Stomach (tissue), 9 donors: ENCODE measurements around the gene EIPR1. TPM values are rescaled to one million over a fixed set of nuclear protein-coding genes. Genes with fewer than 3 reads are reported as not detected.

ENCODE experiments used
- DNase-seq, 2 donors: peaks; one replicate each; pipeline versions ENCODE4 v3.0.0 to v3.0.0-alpha.2; 2013 to 2019
- H3K27ac ChIP-seq, 5 donors: fragments of 200-600 bp in 4 of 5; sonication (generic) in 4 of 5; one replicate each; pipeline ENCODE4 v1.5.1; 2013 to 2019; ENCODE audit warnings: mild to moderate bottlenecking in 1 of 5, moderate library complexity in 1 of 5
- H3K27me3 ChIP-seq, 3 donors: fragments of 200-600 bp; sonication (generic); one replicate each; pipeline ENCODE4 v1.5.1; 2017 to 2019; ENCODE audit warnings: mixed run types in 1 of 3
- H3K36me3 ChIP-seq, 4 donors: fragments of 200-600 bp; sonication (generic); 1 replicate in 3 of 4; 2 replicates in 1 of 4; pipeline ENCODE4 v1.5.1; 2016 to 2019
- H3K4me1 ChIP-seq, 4 donors: fragments of 200-600 bp; sonication (generic); one replicate each; pipeline ENCODE4 v1.5.1; 2016 to 2019
- H3K4me3 ChIP-seq, 4 donors: fragments of 200-600 bp; sonication (generic) in 3 of 4; one replicate each; pipeline ENCODE4 v1.5.1; 2016 to 2019; ENCODE audit warnings: mild to moderate bottlenecking in 1 of 4
- H3K9me3 ChIP-seq, 4 donors: fragments of 200-600 bp; sonication (generic); one replicate each; pipeline ENCODE4 v1.5.1; 2016 to 2019
- CTCF ChIP-seq, 7 experiments: fragments of 450-650 bp in 4 of 7; fragments of 200-600 bp in 3 of 7; sonication (generic) in 3 of 7; IDR thresholded peaks; one replicate each; pipeline ENCODE4 v1.5.1; 2016 to 2019; ENCODE audit warnings: antibody characterized with exemption in 7 of 7, control low read depth in 2 of 7, mild to moderate bottlenecking in 1 of 7
- EP300 ChIP-seq: sonication (generic); formaldehyde crosslinking; IDR thresholded peaks from one replicate; pipeline ENCODE4 v1.6.1; 2017; ENCODE audit warnings: antibody characterized with exemption
- POLR2A ChIP-seq, 4 donors: fragments of 450-650 bp; IDR thresholded peaks; one replicate each; pipeline ENCODE4 v1.6.1; 2016; ENCODE audit warnings: antibody characterized with exemption in 4 of 4, control low read depth in 2 of 4, mild to moderate bottlenecking in 1 of 4, moderate library complexity in 1 of 4
- POLR2AphosphoS5 ChIP-seq, 3 donors: sonication (generic); formaldehyde crosslinking; IDR thresholded peaks; one replicate each; pipeline ENCODE4 v1.6.1; 2016; ENCODE audit warnings: antibody characterized with exemption in 3 of 3
- WGBS, 5 donors: extraction: QIAGEN DNeasy Blood & Tissue Kit in 3 of 5; methylation state at CpG; one replicate each; pipeline versions ENCODE4 v1.1.5 to v1.1.7; 2013 to 2018; 5-methylcytosine and 5-hydroxymethylcytosine counted together
- intact Hi-C: fragments of 100-400 bp; cut with DNase I; formaldehyde crosslinking; loops from one replicate; pipeline ENCODE4 v1.15.1; 2023; ENCODE audit warnings: low total_unique reads
- polyA plus RNA-seq, 3 donors: library from polyadenylated mRNA; stranded (reverse); fragments of 200-250 nt; gene quantifications; one replicate each; pipeline ENCODE4 v1.2.3, GENCODE V29; 2013
- total RNA-seq, 5 donors: library from RNA; depleted of rRNA; stranded (reverse); fragments of >200 nt; gene quantifications; one replicate each; pipeline versions ENCODE4 v1.1.0 to v1.2.3, GENCODE V29; 2014 to 2016
- donor health status: healthy with polysubstance abuse.
- donor health status: Bipolar disorder and iron deficiency.
- donor health status: healthy.

The EIPR1 gene
- total and polyA plus RNA-seq, 8 donors: 1.2 to 39.4 (median 12.7) TPM

GRCh38 chr2:3319745-3320566, 57.7 kb downstream of the EIPR1 start:
- intact Hi-C loops: no loop called here
- WGBS, 5 donors: 93 to 100% (median 95%) methylated on average over 1 to 26 of the region's 26 CpGs

GRCh38 chr2:3319134-3319533, 58.5 kb downstream of the EIPR1 start:
- Histone ChIP-seq H3K9me3 (no peaks in the 10 kb centered on the region), H3K27me3 (no peaks in the 10 kb centered on the region), H3K4me1 (peaks cover 0 to 1% (median 0%) of the 10 kb centered on the region in 4 donors), H3K36me3 (peaks cover 0 to 35% (median 30%) of the 10 kb centered on the region in 4 donors), H3K4me3 (no peak overlapping the region), H3K27ac (no peak overlapping the region)
- WGBS, 5 donors: 89 to 98% (median 96%) methylated on average over 12 to 13 of the region's 13 CpGs
- TF ChIP-seq EP300 (no peak), POLR2A (IDR thresholded peaks at IDR 0.05) (no peak), POLR2AphosphoS5 (IDR thresholded peaks at IDR 0.05) (no peak), CTCF (IDR thresholded peaks at IDR 0.05) (no peak)
- DNase-seq: no peak
- intact Hi-C loops: no loop called here

More at GRCh38 chr2:3319745-3320566, 57.7 kb downstream of the EIPR1 start:
- H3K9me3 ChIP-seq: no peaks in the 10 kb centered on the region
- peaks cover 0 to 43% (median 32%) of the 10 kb centered on the region in 4 donors for H3K36me3 ChIP-seq
- H3K27me3 ChIP-seq: no peaks in the 10 kb centered on the region
- no peak for TF ChIP-seq CTCF (IDR thresholded peaks at IDR 0.05)
- TF ChIP-seq POLR2A (IDR thresholded peaks at IDR 0.05): no peak
- no peak for TF ChIP-seq POLR2AphosphoS5 (IDR thresholded peaks at IDR 0.05)
- TF ChIP-seq EP300: no peak
- H3K27ac ChIP-seq: no peak overlapping the region
- H3K4me3 ChIP-seq: no peak overlapping the region
- DNase-seq: no peak
- no peaks in the 10 kb centered on the region for H3K4me1 ChIP-seq

GRCh38 chr2:3317871-3318590, 59.6 kb downstream of the EIPR1 start:
- 89 to 95% (median 94%) methylated on average over 27 of the region's 27 CpGs for WGBS, 5 donors
- TF ChIP-seq EP300 (no peak), POLR2AphosphoS5 (IDR thresholded peaks at IDR 0.05) (no peak), CTCF (IDR thresholded peaks at IDR 0.05) (no peak), POLR2A (IDR thresholded peaks at IDR 0.05) (no peak)
- peaks cover 0 to 7% (median 0%) of the 10 kb centered on the region in 4 donors for H3K4me1 ChIP-seq
- H3K4me3 ChIP-seq: no peak overlapping the region
- intact Hi-C loops: no loop called here
- H3K27me3 ChIP-seq: no peaks in the 10 kb centered on the region
- H3K27ac ChIP-seq: no peak overlapping the region
- DNase-seq: no peak
- H3K9me3 ChIP-seq: no peaks in the 10 kb centered on the region
- peaks cover 0 to 34% (median 25%) of the 10 kb centered on the region in 4 donors for H3K36me3 ChIP-seq

- no peaks in the 10 kb centered on the region for H3K27me3 ChIP-seq
- intact Hi-C loops: no loop called here
- 88 to 96% (median 94%) methylated on average over 10 to 21 of the region's 21 CpGs for WGBS, 5 donors
- peaks cover 0 to 7% (median 0%) of the 10 kb centered on the region in 4 donors for H3K4me1 ChIP-seq
- no peak overlapping the region for H3K4me3 ChIP-seq
- TF ChIP-seq EP300 (no peak), CTCF (IDR thresholded peaks at IDR 0.05) (no peak), POLR2A (IDR thresholded peaks at IDR 0.05) (no peak), POLR2AphosphoS5 (IDR thresholded peaks at IDR 0.05) (no peak)
- H3K27ac ChIP-seq: no peak overlapping the region
- H3K9me3 ChIP-seq: no peaks in the 10 kb centered on the region
- H3K36me3 ChIP-seq: peaks cover 0 to 28% (median 23%) of the 10 kb centered on the region in 4 donors
- DNase-seq: no peak
These were observed 60.3 kb downstream of the EIPR1 start for GRCh38 chr2:3317277-3317685.
